Measurements from ENCODE around the gene DERA. TPM values are rescaled to one million over a fixed set of nuclear protein-coding genes. Genes with fewer than 3 reads are reported as not detected.
A peak's percentile ranks its signal among the peaks of the same experiment; 100 is the strongest.

DERA gene
- total and polyA plus RNA-seq, 2 donors (not counting 1 experiment from before 2014, with no cell fraction given), result 48.2 to 51.5 TPM

GRCh38 chr12:15979096-15980092 is 68.3 kb downstream of the DERA start:
- H3K79me2 ChIP-seq (ENCODE audit: control insufficient read depth, insufficient read depth, low read length), result no peaks in the 10 kb centered on the region
- H3K9ac ChIP-seq (ENCODE audit: insufficient read depth, low read length), result no peak overlapping the region
- peak; percentile 81 to 97 for DNase-seq (ENCODE audit: low read depth in 2 of 2)
- no peaks in the 10 kb centered on the region for H3K27me3 ChIP-seq (ENCODE audit: control insufficient read depth, insufficient read depth, low read length)
- no peaks in the 10 kb centered on the region for H4K20me1 ChIP-seq (ENCODE audit: control insufficient read depth, extremely low read depth, insufficient read depth, low read length)
- no peak overlapping the region for H2AFZ ChIP-seq (ENCODE audit: low read length)
- H3K4me1 ChIP-seq (ENCODE audit: control insufficient read depth, extremely low read depth, insufficient read depth, low read length), result peaks cover 28% of the 10 kb centered on the region
- TF ChIP-seq CTCF (conservative IDR thresholded peaks at IDR 0.05 in 1 of 2, IDR thresholded peaks at IDR 0.05 in 1 of 2; ENCODE audit: low read depth in 1 of 2, low read length in 2 of 2), result peak; percentile 48 to 61
- TF ChIP-seq EZH2 (IDR thresholded peaks at IDR 0.05; ENCODE audit: low read length, missing control alignments), result no peak
- H3K4me3 ChIP-seq (replicated peaks in 1 of 4; ENCODE audit: control extremely low read depth in 1 of 4, insufficient read depth in 1 of 4, low read depth in 3 of 4, low read length in 4 of 4), result no peak overlapping the region
- no peaks in the 10 kb centered on the region for H3K9me3 ChIP-seq (ENCODE audit: control insufficient read depth, insufficient read depth, low read depth, low read length)
- peaks cover 3% of the 10 kb centered on the region for H3K36me3 ChIP-seq (ENCODE audit: control insufficient read depth, insufficient read depth, low read length)
- peak overlapping the region; percentile 27 for H3K27ac ChIP-seq (ENCODE audit: insufficient read depth, low read length)
- peak overlapping the region; percentile 61 for H3K4me2 ChIP-seq (ENCODE audit: extremely low read depth, insufficient read depth, low read length)

DNA sequence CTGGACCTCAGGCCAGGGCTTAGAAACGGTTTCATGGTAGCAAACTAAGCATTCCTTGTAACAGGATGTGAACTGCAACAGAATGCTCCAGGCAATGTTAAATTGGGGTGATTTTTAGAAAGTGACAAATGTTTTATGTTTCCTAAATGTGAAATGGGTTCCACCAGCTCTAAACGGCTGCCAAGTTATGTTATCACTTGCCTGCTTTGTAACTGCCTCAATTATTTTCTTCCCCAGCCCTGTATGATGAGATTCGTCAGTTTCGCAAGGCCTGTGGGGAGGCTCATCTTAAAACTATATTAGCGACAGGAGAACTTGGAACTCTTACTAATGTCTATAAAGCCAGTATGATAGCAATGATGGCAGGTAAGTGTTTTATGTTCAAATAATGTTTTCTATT is 70.9 kb downstream of the DERA start:
- Histone ChIP-seq H3K4me3 (replicated peaks in 1 of 4; ENCODE audit: control extremely low read depth in 1 of 4, insufficient read depth in 1 of 4, low read depth in 3 of 4, low read length in 4 of 4) (no peak overlapping the region), H2AFZ (ENCODE audit: low read length) (no peak overlapping the region), H3K27ac (ENCODE audit: insufficient read depth, low read length) (peak overlapping the region; percentile 12), H3K4me2 (ENCODE audit: extremely low read depth, insufficient read depth, low read length) (no peak overlapping the region), H3K79me2 (ENCODE audit: control insufficient read depth, insufficient read depth, low read length) (no peaks in the 10 kb centered on the region), H3K9me3 (ENCODE audit: control insufficient read depth, insufficient read depth, low read depth, low read length) (no peaks in the 10 kb centered on the region), H3K27me3 (ENCODE audit: control insufficient read depth, insufficient read depth, low read length) (no peaks in the 10 kb centered on the region), H3K36me3 (ENCODE audit: control insufficient read depth, insufficient read depth, low read length) (peaks cover 4% of the 10 kb centered on the region), H3K9ac (ENCODE audit: insufficient read depth, low read length) (no peak overlapping the region), H4K20me1 (ENCODE audit: control insufficient read depth, extremely low read depth, insufficient read depth, low read length) (no peaks in the 10 kb centered on the region), H3K4me1 (ENCODE audit: control insufficient read depth, extremely low read depth, insufficient read depth, low read length) (peaks cover 28% of the 10 kb centered on the region)
- DNase-seq (ENCODE audit: low read depth in 2 of 2), result peak in 1 of 2 donors; percentile 20
- no peak for TF ChIP-seq CTCF (conservative IDR thresholded peaks at IDR 0.05 in 1 of 2, IDR thresholded peaks at IDR 0.05 in 1 of 2; ENCODE audit: low read depth in 1 of 2, low read length in 2 of 2)
- no peak for TF ChIP-seq EZH2 (IDR thresholded peaks at IDR 0.05; ENCODE audit: low read length, missing control alignments)

DNA sequence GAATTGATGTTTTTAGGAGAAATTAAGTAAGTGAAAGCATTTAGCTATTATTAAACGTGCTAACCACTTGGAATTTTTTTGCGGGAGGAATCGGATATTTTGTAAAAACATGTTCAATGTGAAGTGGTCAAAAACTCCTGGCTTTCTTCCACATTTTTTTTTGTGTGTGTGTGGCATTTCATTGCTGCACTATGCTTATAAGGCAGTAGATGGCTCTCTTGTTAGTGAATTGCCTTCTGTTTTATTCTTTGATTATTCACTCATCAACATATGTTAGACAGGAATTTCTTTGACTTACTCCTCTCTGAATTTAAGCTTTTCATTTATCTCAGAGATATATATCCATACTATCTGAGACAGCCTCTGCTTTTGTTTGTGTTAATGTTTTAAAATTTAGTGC is 71.3 kb downstream of the DERA start:
- H3K4me2 ChIP-seq (ENCODE audit: extremely low read depth, insufficient read depth, low read length), result no peak overlapping the region
- peak; percentile 61 to 76 for DNase-seq (ENCODE audit: low read depth in 2 of 2)
- H3K27ac ChIP-seq (ENCODE audit: insufficient read depth, low read length), result peak overlapping the region; percentile 12
- H3K4me1 ChIP-seq (ENCODE audit: control insufficient read depth, extremely low read depth, insufficient read depth, low read length), result peaks cover 28% of the 10 kb centered on the region
- no peaks in the 10 kb centered on the region for H3K9me3 ChIP-seq (ENCODE audit: control insufficient read depth, insufficient read depth, low read depth, low read length)
- TF ChIP-seq CTCF (conservative IDR thresholded peaks at IDR 0.05 in 1 of 2, IDR thresholded peaks at IDR 0.05 in 1 of 2; ENCODE audit: low read depth in 1 of 2, low read length in 2 of 2) (peak; percentile 61 to 75), EZH2 (IDR thresholded peaks at IDR 0.05; ENCODE audit: low read length, missing control alignments) (no peak)
- H3K79me2 ChIP-seq (ENCODE audit: control insufficient read depth, insufficient read depth, low read length), result no peaks in the 10 kb centered on the region
- H3K9ac ChIP-seq (ENCODE audit: insufficient read depth, low read length), result no peak overlapping the region
- H4K20me1 ChIP-seq (ENCODE audit: control insufficient read depth, extremely low read depth, insufficient read depth, low read length), result no peaks in the 10 kb centered on the region
- H2AFZ ChIP-seq (ENCODE audit: low read length), result no peak overlapping the region
- peaks cover 4% of the 10 kb centered on the region for H3K36me3 ChIP-seq (ENCODE audit: control insufficient read depth, insufficient read depth, low read length)
- H3K27me3 ChIP-seq (ENCODE audit: control insufficient read depth, insufficient read depth, low read length), result no peaks in the 10 kb centered on the region
- no peak overlapping the region for H3K4me3 ChIP-seq (replicated peaks in 1 of 4; ENCODE audit: control extremely low read depth in 1 of 4, insufficient read depth in 1 of 4, low read depth in 3 of 4, low read length in 4 of 4)

Measured in fibroblast of lung (primary cell).